Measurements from ENCODE around the gene OSBPL1A. TPM values are rescaled to one million over a fixed set of nuclear protein-coding genes. Genes with fewer than 3 reads are reported as not detected.

Gene OSBPL1A
- total RNA-seq, 4 donors from 2014 or later: 52.9 to 67.6 (median 59.0) TPM

GRCh38 chr18:24408496-24408895, 10.9 kb upstream of the OSBPL1A start:
- DNase-seq: no peak
- H3K4me3 ChIP-seq: no peak overlapping the region
- no peak for TF ChIP-seq CTCF (IDR thresholded peaks at IDR 0.05)
- no peak for TF ChIP-seq POLR2A (IDR thresholded peaks at IDR 0.05)

GRCh38 chr18:24404591-24404990, 7.0 kb upstream of the OSBPL1A start:
- no peaks in the 10 kb centered on the region for H3K27me3 ChIP-seq
- no peak for DNase-seq
- H3K4me3 ChIP-seq: no peak overlapping the region
- no peaks in the 10 kb centered on the region for H3K4me1 ChIP-seq
- no peaks in the 10 kb centered on the region for H3K9me3 ChIP-seq
- H3K27ac ChIP-seq: no peak overlapping the region
- TF ChIP-seq POLR2A (IDR thresholded peaks at IDR 0.05) (no peak), CTCF (IDR thresholded peaks at IDR 0.05) (no peak)
- no peaks in the 10 kb centered on the region for H3K36me3 ChIP-seq

More at GRCh38 chr18:24408496-24408895, 10.9 kb upstream of the OSBPL1A start:
- Histone ChIP-seq H3K4me1 (no peaks in the 10 kb centered on the region), H3K36me3 (no peaks in the 10 kb centered on the region), H3K27me3 (no peaks in the 10 kb centered on the region), H3K9me3 (no peaks in the 10 kb centered on the region), H3K27ac (no peak overlapping the region)

- Histone ChIP-seq H3K27me3 (no peaks in the 10 kb centered on the region), H3K9me3 (no peaks in the 10 kb centered on the region), H3K27ac (no peak overlapping the region), H3K4me1 (no peaks in the 10 kb centered on the region), H3K36me3 (no peaks in the 10 kb centered on the region), H3K4me3 (no peak overlapping the region)
- DNase-seq: no peak
- no peak for TF ChIP-seq POLR2A (IDR thresholded peaks at IDR 0.05)
- no peak for TF ChIP-seq CTCF (IDR thresholded peaks at IDR 0.05)
Measured at GRCh38 chr18:24403076-24403475, 5.5 kb upstream of the OSBPL1A start.

GRCh38 chr18:24402209-24402785, 4.7 kb upstream of the OSBPL1A start:
- H3K4me3 ChIP-seq: no peak overlapping the region
- no peaks in the 10 kb centered on the region for H3K27me3 ChIP-seq
- no peak for DNase-seq
- peaks cover 0 to 2% (median 0%) of the 10 kb centered on the region in 4 donors for H3K4me1 ChIP-seq
- TF ChIP-seq POLR2A (IDR thresholded peaks at IDR 0.05) (no peak), CTCF (IDR thresholded peaks at IDR 0.05) (no peak)
- H3K36me3 ChIP-seq: no peaks in the 10 kb centered on the region
- H3K9me3 ChIP-seq: no peaks in the 10 kb centered on the region
- H3K27ac ChIP-seq: no peak overlapping the region

GRCh38 chr18:24400587-24400986, 3.0 kb upstream of the OSBPL1A start:
- Histone ChIP-seq H3K9me3 (no peaks in the 10 kb centered on the region), H3K4me3 (no peak overlapping the region), H3K27ac (no peak overlapping the region), H3K4me1 (peaks cover 0 to 9% (median 4%) of the 10 kb centered on the region in 4 donors), H3K27me3 (no peaks in the 10 kb centered on the region), H3K36me3 (no peaks in the 10 kb centered on the region)
- no peak for DNase-seq
- TF ChIP-seq CTCF (IDR thresholded peaks at IDR 0.05): no peak
- no peak for TF ChIP-seq POLR2A (IDR thresholded peaks at IDR 0.05)

GRCh38 chr18:24398540-24398939, 916 bp upstream of the OSBPL1A start:
- Histone ChIP-seq H3K4me3 (no peak overlapping the region), H3K4me1 (peaks cover 0 to 9% (median 4%) of the 10 kb centered on the region in 4 donors), H3K27me3 (no peaks in the 10 kb centered on the region), H3K27ac (no peak overlapping the region), H3K9me3 (no peaks in the 10 kb centered on the region), H3K36me3 (no peaks in the 10 kb centered on the region)
- DNase-seq: no peak
- TF ChIP-seq CTCF (IDR thresholded peaks at IDR 0.05) (no peak), POLR2A (IDR thresholded peaks at IDR 0.05) (no peak)

Data from Peyer's patch (tissue), 4 donors.